Osteoblast (primary cell): ENCODE results near the gene PIK3AP1. TPM values are rescaled to one million over a fixed set of nuclear protein-coding genes. Genes with fewer than 3 reads are reported as not detected.
A peak's percentile ranks its signal among the peaks of the same experiment; 100 is the strongest.

Source experiments
- DNase-seq: peaks from one replicate; pipeline ENCODE4 v3.0.0; 2011; ENCODE audit warnings: low spot score, mixed read lengths; ENCODE audit not compliant: insufficient read length; ENCODE audit errors: missing footprints
- H2AFZ ChIP-seq: 2 replicates; pipeline ENCODE4 v1.6.0; 2011; ENCODE audit warnings: mild to moderate bottlenecking, low read length
- H3K27ac ChIP-seq: 2 replicates; pipeline ENCODE4 v1.5.1; 2011; ENCODE audit warnings: mild to moderate bottlenecking, low read depth, low read length, moderate library complexity
- H3K27me3 ChIP-seq: 2 replicates; pipeline ENCODE4 v1.6.0; 2012; ENCODE audit warnings: mild to moderate bottlenecking, control low read depth, inconsistent platforms, low read length, moderate library complexity; ENCODE audit not compliant: insufficient read depth
- H3K36me3 ChIP-seq: 2 replicates; pipeline ENCODE4 v1.5.1; 2011; ENCODE audit warnings: mild to moderate bottlenecking, low read length, control low read depth, moderate library complexity; ENCODE audit not compliant: insufficient read depth
- H3K4me1 ChIP-seq: 2 replicates; pipeline ENCODE4 v1.5.1; 2011; ENCODE audit warnings: mild to moderate bottlenecking, low read length, control low read depth, moderate library complexity; ENCODE audit not compliant: insufficient read depth
- H3K4me2 ChIP-seq: 2 replicates; pipeline ENCODE4 v1.6.0; 2011; ENCODE audit warnings: mild to moderate bottlenecking, low read length; ENCODE audit not compliant: insufficient read depth
- H3K4me3 ChIP-seq: fragments of 200-600 bp; sonication (generic); 3 replicates; pipeline ENCODE4 v1.5.1; 2012; ENCODE audit warnings: mild to moderate bottlenecking, low read length, inconsistent platforms; ENCODE audit not compliant: insufficient read depth
- H3K79me2 ChIP-seq: 2 replicates; pipeline ENCODE4 v1.6.0; 2012; ENCODE audit warnings: mild to moderate bottlenecking, low read length, control low read depth, inconsistent platforms; ENCODE audit not compliant: insufficient read depth
- H3K9me3 ChIP-seq: 2 replicates; pipeline ENCODE4 v1.5.1; 2011; ENCODE audit warnings: low read depth, low read length, control low read depth
- H4K20me1 ChIP-seq: 2 replicates; pipeline ENCODE4 v1.6.0; 2012; ENCODE audit warnings: mild to moderate bottlenecking, low read length, control low read depth; ENCODE audit not compliant: insufficient read depth
- CTCF ChIP-seq: IDR thresholded peaks from 2 replicates; pipeline ENCODE4 v1.5.1; 2011; ENCODE audit warnings: mild to moderate bottlenecking, low read depth, low read length, moderate library complexity; ENCODE audit errors: extremely low read depth
- total RNA-seq: library from RNA; depleted of rRNA; stranded (reverse); fragments of >200 nt; gene quantifications from 2 replicates; pipeline ENCODE4 v1.2.3, GENCODE V29; 2012

PIK3AP1 gene, protein sequence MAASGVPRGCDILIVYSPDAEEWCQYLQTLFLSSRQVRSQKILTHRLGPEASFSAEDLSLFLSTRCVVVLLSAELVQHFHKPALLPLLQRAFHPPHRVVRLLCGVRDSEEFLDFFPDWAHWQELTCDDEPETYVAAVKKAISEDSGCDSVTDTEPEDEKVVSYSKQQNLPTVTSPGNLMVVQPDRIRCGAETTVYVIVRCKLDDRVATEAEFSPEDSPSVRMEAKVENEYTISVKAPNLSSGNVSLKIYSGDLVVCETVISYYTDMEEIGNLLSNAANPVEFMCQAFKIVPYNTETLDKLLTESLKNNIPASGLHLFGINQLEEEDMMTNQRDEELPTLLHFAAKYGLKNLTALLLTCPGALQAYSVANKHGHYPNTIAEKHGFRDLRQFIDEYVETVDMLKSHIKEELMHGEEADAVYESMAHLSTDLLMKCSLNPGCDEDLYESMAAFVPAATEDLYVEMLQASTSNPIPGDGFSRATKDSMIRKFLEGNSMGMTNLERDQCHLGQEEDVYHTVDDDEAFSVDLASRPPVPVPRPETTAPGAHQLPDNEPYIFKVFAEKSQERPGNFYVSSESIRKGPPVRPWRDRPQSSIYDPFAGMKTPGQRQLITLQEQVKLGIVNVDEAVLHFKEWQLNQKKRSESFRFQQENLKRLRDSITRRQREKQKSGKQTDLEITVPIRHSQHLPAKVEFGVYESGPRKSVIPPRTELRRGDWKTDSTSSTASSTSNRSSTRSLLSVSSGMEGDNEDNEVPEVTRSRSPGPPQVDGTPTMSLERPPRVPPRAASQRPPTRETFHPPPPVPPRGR
- 0.36 and 0.88 TPM in 2 replicates for total RNA-seq

DNA sequence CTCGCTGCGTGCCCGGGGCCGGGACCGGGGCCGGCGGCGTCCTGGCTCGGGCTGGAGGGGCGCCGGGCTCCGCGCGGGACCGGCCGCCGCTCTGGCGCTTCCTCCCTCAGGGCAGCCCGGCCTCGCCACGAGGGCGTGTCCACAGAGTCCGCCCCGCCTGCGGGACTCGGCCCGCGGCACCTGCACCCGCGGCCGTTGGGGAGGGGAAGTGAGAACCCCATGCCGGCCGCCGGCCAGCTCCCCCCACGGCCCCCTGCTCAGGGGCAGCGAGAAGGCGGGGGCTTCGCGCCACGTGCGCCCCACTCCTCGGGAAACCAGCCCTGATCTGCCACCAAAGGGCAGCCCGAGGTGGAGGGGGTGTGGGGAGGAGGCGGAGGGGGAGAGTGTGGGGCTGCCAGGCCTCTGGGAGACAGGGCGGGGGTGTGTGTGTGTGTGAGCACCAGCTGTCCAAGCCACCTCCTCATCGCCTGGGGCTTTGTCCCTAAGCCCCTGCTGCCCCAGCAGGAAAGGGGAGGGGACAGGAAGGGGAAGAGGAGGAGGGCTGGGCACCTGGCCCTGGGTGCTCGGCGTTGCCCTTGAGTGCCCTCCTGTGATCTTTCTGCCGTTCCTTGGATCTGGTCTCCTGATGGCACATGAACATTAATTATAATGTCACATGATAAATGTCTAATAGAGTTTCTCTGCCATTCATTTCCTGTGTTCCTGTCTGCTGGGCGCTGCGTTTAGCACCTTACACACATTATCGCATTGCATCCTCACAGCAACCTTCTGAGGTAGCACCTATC lies at the start of gene PIK3AP1:
Gene PIK3AP1 (minus strand): TSS at position 93 of the 785 bp plus-strand sequence. CDS start 120 bp downstream, outside the sequence.
- Histone ChIP-seq H3K27me3 (peaks cover 30% of the 10 kb centered on the region), H3K4me3 (peak within 1 kb of the TSS; percentile 35), H3K4me2 (peak within 1 kb of the TSS; percentile 33), H3K79me2 (no peaks in the 10 kb centered on the region), H3K4me1 (no peaks in the 10 kb centered on the region), H3K36me3 (no peaks in the 10 kb centered on the region), H3K27ac (no peak within 1 kb of the TSS), H2AFZ (no peak within 1 kb of the TSS), H4K20me1 (no peaks in the 10 kb centered on the region), H3K9me3 (no peaks in the 10 kb centered on the region)
- DNase-seq, result peak; percentile 84
- no peak for TF ChIP-seq CTCF

DNA sequence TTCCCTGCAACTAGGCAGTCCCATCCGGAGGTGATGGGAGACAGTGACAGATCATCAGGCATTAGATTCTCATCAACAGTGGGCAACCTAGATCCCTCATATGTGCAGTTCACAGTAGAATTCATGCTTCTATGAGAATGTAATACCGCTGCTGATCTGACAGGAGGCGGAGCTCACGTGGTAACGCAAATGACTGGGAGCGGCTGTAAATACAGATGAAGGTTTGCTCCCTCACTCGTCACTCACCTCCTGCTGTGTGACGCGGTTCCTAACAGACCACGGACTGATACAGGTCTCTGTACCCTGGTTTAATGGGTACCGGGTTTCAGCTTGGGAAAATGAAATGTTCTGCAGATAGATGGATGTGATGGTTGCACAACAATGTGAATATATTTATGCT lies 47.8 kb upstream of the PIK3AP1 start:
- no peaks in the 10 kb centered on the region for H4K20me1 ChIP-seq
- no peak for TF ChIP-seq CTCF
- no peaks in the 10 kb centered on the region for H3K9me3 ChIP-seq
- no peaks in the 10 kb centered on the region for H3K79me2 ChIP-seq
- DNase-seq, result no peak
- H3K4me3 ChIP-seq, result no peak overlapping the region
- H3K27ac ChIP-seq, result no peak overlapping the region
- no peak overlapping the region for H3K4me2 ChIP-seq
- no peaks in the 10 kb centered on the region for H3K4me1 ChIP-seq
- H3K36me3 ChIP-seq, result no peaks in the 10 kb centered on the region
- no peak overlapping the region for H2AFZ ChIP-seq
- H3K27me3 ChIP-seq, result no peaks in the 10 kb centered on the region

DNA sequence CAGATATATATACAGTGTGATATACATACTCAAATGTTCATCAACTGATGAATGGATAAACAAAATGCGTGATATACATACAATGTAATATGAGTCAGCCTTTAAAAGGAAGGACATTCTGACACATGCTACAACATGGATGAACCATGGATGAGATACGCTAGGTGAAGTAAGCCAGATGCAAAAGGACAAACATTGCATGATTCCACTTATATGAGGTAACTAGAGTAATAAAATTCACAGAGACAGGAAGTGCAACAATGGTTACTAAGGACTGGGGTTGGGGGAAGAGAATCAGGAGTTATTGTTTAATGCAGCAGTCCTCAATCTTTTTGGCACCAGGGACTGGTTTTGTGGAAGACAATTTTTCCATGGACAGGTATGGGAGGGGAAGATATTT lies 47.3 kb upstream of the PIK3AP1 start:
- no peak overlapping the region for H2AFZ ChIP-seq
- H4K20me1 ChIP-seq, result no peaks in the 10 kb centered on the region

More for the DNA sequence above, 47.3 kb upstream of the PIK3AP1 start:
- no peak for DNase-seq
- Histone ChIP-seq H3K79me2 (no peaks in the 10 kb centered on the region), H3K4me1 (no peaks in the 10 kb centered on the region), H3K27me3 (no peaks in the 10 kb centered on the region), H3K27ac (no peak overlapping the region), H3K9me3 (no peaks in the 10 kb centered on the region), H3K36me3 (no peaks in the 10 kb centered on the region), H3K4me3 (no peak overlapping the region), H3K4me2 (no peak overlapping the region)
- TF ChIP-seq CTCF, result no peak
